ENCODE data around the gene BUD23.

DNA sequence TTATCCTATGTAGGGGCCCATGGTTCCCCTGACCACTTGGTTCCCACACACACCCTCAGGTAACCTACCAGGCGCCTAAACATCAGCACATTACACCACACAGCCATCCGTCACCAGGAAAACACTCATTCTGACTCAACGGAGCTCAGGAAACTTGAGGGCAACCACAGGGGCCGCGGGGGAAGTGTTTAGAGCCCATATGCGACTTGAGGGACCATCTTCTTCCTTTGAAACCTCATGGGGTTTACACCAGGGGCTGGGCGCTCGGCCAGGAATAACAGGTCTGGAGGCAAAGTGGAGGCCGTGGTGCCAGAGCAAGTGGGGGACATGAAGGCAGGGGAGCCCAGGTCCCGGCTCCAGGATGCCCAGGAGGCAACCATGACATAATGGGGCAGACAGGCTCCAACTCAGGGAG, 34.6 kb downstream of the BUD23 start:
- TF ChIP-seq, protein P1, sequence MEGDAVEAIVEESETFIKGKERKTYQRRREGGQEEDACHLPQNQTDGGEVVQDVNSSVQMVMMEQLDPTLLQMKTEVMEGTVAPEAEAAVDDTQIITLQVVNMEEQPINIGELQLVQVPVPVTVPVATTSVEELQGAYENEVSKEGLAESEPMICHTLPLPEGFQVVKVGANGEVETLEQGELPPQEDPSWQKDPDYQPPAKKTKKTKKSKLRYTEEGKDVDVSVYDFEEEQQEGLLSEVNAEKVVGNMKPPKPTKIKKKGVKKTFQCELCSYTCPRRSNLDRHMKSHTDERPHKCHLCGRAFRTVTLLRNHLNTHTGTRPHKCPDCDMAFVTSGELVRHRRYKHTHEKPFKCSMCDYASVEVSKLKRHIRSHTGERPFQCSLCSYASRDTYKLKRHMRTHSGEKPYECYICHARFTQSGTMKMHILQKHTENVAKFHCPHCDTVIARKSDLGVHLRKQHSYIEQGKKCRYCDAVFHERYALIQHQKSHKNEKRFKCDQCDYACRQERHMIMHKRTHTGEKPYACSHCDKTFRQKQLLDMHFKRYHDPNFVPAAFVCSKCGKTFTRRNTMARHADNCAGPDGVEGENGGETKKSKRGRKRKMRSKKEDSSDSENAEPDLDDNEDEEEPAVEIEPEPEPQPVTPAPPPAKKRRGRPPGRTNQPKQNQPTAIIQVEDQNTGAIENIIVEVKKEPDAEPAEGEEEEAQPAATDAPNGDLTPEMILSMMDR (IDR thresholded peaks at IDR 0.05): no peak
- TF ChIP-seq EP300 (IDR thresholded peaks at IDR 0.05) (no peak), POLR2A (IDR thresholded peaks at IDR 0.05) (no peak)

Measured in upper lobe of left lung (tissue), 4 donors.